22Rv1 (cell line): ENCODE results near the gene MIS18BP1.

Experiments
- CTCF ChIP-seq: fragments of 450-650 bp; IDR thresholded peaks from 2 replicates; pipeline ENCODE4 v1.5.1; 2017; ENCODE audit warnings: mild to moderate bottlenecking
- ZFX ChIP-seq: fragments of 450-650 bp; IDR thresholded peaks from 2 replicates; pipeline ENCODE4 v1.6.1; 2017; ENCODE audit warnings: antibody characterized with exemption, borderline replicate concordance

DNA sequence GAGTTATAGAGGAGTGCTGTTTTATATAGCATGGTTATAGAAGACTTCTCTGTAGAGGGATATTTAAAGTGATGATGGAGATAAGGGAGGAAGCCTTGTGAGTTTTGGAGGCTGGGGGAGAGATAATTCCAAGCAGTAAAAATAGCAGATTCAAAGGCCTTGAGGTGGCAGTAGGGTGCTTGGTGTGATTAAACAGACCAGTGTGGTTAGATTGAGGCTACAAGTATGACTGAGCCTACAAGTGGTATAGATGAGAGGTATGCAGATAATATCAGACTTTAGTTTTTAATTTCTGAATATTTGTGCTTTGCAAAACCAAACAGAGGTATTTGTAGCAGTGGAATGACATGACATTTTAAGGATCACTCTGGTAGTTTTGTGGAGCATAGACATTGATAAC is 96.9 kb downstream of the MIS18BP1 start:
- TF ChIP-seq CTCF: no peak
- TF ChIP-seq ZFX: no peak
